AG04449 (cell line): ENCODE results near the gene C1QTNF12.
A peak's percentile ranks its signal among the peaks of the same experiment; 100 is the strongest.

Experiments used
- CTCF ChIA-PET: fragments of 350-600 bp; formaldehyde crosslinking; extraction: SDS; loops from one replicate; lab custom pipeline; 2021; ENCODE audit warnings: antibody characterized with exemption; lab: Yijun Ruan, JAX
- POLR2A ChIA-PET: fragments of 400-600, 350-600 bp; formaldehyde crosslinking; extraction: SDS; loops from one replicate; lab custom pipeline; 2020; ENCODE audit warnings: antibody characterized with exemption, inconsistent platforms; lab: Yijun Ruan, JAX
- DNase-seq: peaks from one replicate; pipeline ENCODE4 v3.0.0-alpha.2; 2010; ENCODE audit warnings: low read depth, low spot score
- H3K4me3 ChIP-seq: 2 replicates; pipeline ENCODE4 v1.5.1; 2011; ENCODE audit warnings: low read depth, mild to moderate bottlenecking, control low read depth, low read length
- TF ChIP-seq, protein P1 (sequence below): IDR thresholded peaks from one replicate; pipeline ENCODE4 v1.5.1; 2011; ENCODE audit warnings: mild to moderate bottlenecking, moderate library complexity, low read length, control low read depth, inconsistent platforms; ENCODE audit not compliant: insufficient read depth; ENCODE audit errors: missing control alignments

Gene C1QTNF12

DNA sequence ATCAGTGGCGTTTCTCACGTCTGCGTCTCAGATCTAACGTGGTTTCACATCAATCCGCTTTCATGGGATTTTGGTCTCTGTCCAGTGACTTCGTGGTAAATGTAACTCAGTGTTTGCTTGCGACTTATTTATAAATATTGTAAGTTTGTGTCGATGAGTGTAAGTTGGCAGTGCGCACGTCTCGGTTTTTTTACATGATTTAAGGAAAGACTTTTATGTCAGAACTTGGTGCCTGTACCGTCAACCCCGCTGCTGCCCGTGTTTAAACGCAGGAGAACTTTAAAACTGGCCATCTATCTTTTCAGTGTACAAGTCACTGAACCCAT, 13.0 kb downstream of the C1QTNF12 start:
- CTCF ChIA-PET, result no interaction called here
- TF ChIP-seq, protein P1, sequence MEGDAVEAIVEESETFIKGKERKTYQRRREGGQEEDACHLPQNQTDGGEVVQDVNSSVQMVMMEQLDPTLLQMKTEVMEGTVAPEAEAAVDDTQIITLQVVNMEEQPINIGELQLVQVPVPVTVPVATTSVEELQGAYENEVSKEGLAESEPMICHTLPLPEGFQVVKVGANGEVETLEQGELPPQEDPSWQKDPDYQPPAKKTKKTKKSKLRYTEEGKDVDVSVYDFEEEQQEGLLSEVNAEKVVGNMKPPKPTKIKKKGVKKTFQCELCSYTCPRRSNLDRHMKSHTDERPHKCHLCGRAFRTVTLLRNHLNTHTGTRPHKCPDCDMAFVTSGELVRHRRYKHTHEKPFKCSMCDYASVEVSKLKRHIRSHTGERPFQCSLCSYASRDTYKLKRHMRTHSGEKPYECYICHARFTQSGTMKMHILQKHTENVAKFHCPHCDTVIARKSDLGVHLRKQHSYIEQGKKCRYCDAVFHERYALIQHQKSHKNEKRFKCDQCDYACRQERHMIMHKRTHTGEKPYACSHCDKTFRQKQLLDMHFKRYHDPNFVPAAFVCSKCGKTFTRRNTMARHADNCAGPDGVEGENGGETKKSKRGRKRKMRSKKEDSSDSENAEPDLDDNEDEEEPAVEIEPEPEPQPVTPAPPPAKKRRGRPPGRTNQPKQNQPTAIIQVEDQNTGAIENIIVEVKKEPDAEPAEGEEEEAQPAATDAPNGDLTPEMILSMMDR, result no peak
- POLR2A ChIA-PET, result no interaction called here
- DNase-seq, result no peak
- no peak overlapping the region for H3K4me3 ChIP-seq

DNA sequence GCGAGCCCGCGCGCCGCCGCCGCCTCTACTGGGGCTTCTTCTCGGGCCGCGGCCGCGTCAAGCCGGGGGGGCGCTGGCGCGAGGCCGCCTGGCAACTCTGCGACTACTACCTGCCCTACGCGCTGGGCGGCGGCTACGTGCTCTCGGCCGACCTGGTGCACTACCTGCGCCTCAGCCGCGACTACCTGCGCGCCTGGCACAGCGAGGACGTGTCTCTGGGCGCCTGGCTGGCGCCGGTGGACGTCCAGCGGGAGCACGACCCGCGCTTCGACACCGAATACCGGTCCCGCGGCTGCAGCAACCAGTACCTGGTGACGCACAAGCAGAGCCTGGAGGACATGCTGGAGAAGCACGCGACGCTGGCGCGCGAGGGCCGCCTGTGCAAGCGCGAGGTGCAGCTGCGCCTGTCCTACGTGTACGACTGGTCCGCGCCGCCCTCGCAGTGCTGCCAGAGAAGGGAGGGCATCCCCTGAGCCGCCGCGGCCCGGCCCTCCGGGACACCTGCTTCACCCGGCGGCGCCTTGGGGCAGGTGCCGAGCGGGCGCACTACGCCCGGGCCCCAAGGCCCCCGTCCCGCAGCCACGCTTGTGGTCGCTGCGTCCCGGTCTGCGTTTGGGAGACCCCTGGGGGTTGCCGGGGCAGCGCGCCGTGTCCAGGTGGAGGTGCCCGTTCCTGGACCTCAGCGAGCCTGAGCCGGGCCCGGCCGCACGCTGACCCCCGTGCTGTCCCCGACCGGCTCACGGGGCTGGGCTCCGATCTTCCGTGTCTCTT, 13.5 kb downstream of the C1QTNF12 start:
- POLR2A ChIA-PET, result no interaction called here
- CTCF ChIA-PET, result no interaction called here
- TF ChIP-seq, protein P1, result no peak
- no peak for DNase-seq
- peak overlapping the region; percentile 51 for H3K4me3 ChIP-seq

DNA sequence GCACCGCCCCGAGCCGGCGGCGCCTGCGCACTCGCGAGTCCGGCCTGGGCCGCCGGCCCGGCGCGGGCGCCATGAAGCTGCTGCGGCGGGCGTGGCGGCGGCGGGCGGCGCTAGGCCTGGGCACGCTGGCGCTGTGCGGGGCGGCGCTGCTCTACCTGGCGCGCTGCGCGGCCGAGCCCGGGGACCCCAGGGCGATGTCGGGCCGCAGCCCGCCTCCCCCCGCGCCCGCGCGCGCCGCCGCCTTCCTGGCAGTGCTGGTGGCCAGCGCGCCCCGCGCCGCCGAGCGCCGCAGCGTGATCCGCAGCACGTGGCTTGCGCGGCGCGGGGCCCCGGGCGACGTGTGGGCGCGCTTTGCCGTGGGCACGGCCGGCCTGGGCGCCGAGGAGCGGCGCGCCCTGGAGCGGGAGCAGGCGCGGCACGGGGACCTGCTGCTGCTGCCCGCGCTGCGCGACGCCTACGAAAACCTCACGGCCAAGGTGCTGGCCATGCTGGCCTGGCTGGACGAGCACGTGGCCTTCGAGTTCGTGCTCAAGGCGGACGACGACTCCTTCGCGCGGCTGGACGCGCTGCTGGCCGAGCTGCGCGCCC, 14.2 kb downstream of the C1QTNF12 start, which contains the start of gene B3GALT6:
TSS of gene B3GALT6 (plus strand) at position 30 of the 588 bp plus-strand sequence. CDS start at position 72, 42 bp downstream.
- CTCF ChIA-PET, result no interaction called here
- TF ChIP-seq, protein P1, result no peak
- no peak for DNase-seq

DNA sequence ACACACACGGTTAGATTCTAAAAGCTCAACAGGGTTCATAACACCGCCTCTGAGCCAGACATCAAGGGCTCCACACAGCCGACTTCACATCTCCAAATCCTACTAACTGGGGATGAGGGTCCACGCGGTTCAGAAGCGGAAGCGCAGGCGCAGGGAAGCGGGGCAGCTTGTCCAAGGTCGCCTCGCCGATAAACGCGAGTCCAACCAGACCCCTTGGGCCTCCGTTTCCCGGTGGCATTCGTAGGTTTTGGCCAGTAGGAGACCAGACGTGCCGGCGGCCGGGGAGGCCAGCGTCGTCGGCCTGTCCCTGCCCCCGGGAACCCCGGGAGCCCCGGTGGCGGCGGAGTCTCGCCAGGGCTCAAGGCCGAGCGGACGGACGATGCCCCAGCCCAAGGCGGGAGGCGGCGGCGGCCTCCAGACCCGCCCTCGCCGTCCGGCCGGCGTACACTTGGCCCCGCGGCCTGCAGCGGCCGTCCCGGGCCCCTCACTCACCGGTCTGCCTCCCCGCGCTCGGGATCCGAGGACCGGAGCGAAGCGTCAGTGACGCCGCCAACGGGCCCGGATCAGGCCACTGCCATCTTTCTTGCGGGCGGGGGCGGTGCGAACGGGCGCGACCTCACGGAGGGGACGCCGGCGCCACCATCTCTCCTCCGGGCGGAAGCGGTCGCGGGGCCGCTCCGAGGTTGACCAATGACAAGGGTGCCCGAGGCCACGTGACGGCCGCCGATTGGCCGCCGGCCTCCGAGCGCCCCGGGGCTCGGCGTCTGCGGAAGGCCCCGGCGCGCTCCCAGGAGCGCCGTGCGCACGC, 14.9 kb downstream of the C1QTNF12 start, which contains the start of gene SDF4:
TSS of gene SDF4 (minus strand) at position 602 of the 808 bp plus-strand sequence. CDS start 3,229 bp downstream, outside the sequence.
- ChIA-PET CTCF (interaction anchor here (0.6 to 4.5 kb wide), 8 partner anchors 9 to 217 kb away, joined by 3 to 59 read pairs (median 4); no protein-coding TSS in a partner anchor), POLR2A (interaction anchor here (0.6 to 2.0 kb wide), 3 partner anchors 9 to 74 kb away, joined by 3 to 8 read pairs (median 3); no protein-coding TSS in a partner anchor)
- peak within 1 kb of the TSS; percentile 77 for H3K4me3 ChIP-seq
- TF ChIP-seq, protein P1, result no peak
- peak; percentile 45 for DNase-seq

More for the DNA sequence above, 14.2 kb downstream of the C1QTNF12 start, which contains the start of gene B3GALT6:
- POLR2A ChIA-PET, result interaction anchor here (0.6 to 2.0 kb wide), 2 partner anchors 10 to 19 kb away, joined by 3 to 8 read pairs; no protein-coding TSS in a partner anchor
- H3K4me3 ChIP-seq, result peak within 1 kb of the TSS; percentile 77

DNA sequence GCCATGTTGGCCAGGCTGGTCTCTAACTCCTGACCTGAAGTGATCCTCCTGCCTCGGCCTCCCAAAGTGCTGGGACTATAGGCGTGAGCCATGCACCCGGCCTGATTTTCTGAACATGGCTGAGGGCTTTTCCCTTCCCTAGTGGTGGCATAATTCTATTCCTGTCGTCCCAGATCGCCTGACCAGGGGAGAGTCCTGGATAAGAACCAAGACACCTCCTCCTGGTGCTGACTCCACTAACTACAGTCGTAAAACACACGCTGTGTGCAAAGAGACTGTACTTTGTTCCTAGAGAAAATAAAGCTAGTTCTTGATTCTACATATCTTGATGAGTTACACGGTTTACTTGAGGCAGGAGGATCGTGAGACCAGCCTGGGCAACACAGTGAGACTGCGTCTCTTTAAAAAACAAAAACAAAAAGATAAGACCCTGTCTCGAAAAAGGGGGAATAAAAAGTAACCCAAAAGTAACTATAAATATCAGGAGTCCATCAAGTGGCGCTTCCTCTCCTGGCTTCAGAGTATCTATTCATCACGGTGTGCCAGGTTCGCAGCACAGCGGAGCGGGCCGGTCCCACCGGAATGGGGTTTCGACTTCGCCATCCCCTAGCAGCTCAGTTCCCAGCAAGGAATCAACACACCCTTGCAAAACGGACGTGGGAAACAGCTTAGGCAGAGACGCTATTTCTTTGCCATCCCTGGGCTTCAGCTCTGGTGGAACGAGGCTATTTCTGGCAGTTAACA, 15.7 kb downstream of the C1QTNF12 start:
- ChIA-PET POLR2A (interaction anchor here (0.6 to 2.0 kb wide), 3 partner anchors 9 to 73 kb away, joined by 3 to 8 read pairs (median 3); no protein-coding TSS in a partner anchor), CTCF (interaction anchor here (0.6 to 4.5 kb wide), 8 partner anchors 8 to 216 kb away, joined by 3 to 59 read pairs (median 4); no protein-coding TSS in a partner anchor)
- H3K4me3 ChIP-seq, result peak overlapping the region; percentile 77
- DNase-seq, result no peak
- TF ChIP-seq, protein P1, result peak; percentile 31
